Mesendoderm (in vitro differentiated cells): ENCODE results near the gene MAP7D1.

Source experiments
- DNase-seq: peaks from one replicate; pipeline ENCODE4 v3.0.0; 2013
- H2AK5ac ChIP-seq: 2 replicates; pipeline ENCODE4 v1.6.1; 2013; ENCODE audit warnings: low read length, inconsistent platforms
- H2BK120ac ChIP-seq: 2 replicates; pipeline ENCODE4 v1.6.1; 2013; ENCODE audit warnings: low read depth, mild to moderate bottlenecking, low read length, moderate library complexity, mixed read lengths
- H2BK15ac ChIP-seq: replicated peaks from 2 replicates; pipeline ENCODE4 v1.6.1; 2013; ENCODE audit warnings: low read depth, mild to moderate bottlenecking, moderate library complexity
- H2BK5ac ChIP-seq: 2 replicates; pipeline ENCODE4 v1.6.1; 2013; ENCODE audit warnings: low read length, inconsistent platforms
- H3K18ac ChIP-seq: 2 replicates; pipeline ENCODE4 v1.6.1; 2013; ENCODE audit warnings: mild to moderate bottlenecking, low read length, mixed read lengths
- H3K23ac ChIP-seq: one replicate; pipeline ENCODE4 v1.6.1; 2013; ENCODE audit warnings: low read length
- H3K27ac ChIP-seq: 2 replicates; pipeline ENCODE4 v1.5.1; 2013; ENCODE audit warnings: low read depth, mild to moderate bottlenecking, inconsistent platforms, low read length, moderate library complexity
- H3K27me3 ChIP-seq: 2 replicates; pipeline ENCODE4 v1.6.1; 2013; ENCODE audit warnings: low read length, control low read depth, mild to moderate bottlenecking, inconsistent platforms; ENCODE audit not compliant: insufficient read depth, poor library complexity
- H3K36me3 ChIP-seq: 2 replicates; pipeline ENCODE4 v1.6.1; 2013; ENCODE audit warnings: low read length, inconsistent platforms; ENCODE audit not compliant: control insufficient read depth, insufficient read depth
- H3K4ac ChIP-seq: one replicate; pipeline ENCODE4 v1.6.1; 2013; ENCODE audit warnings: low read depth, mild to moderate bottlenecking, low read length, moderate library complexity
- H3K4me1 ChIP-seq: 2 replicates; pipeline ENCODE4 v1.6.1; 2013; ENCODE audit warnings: low read depth, low read length, inconsistent platforms; ENCODE audit not compliant: control insufficient read depth
- H3K4me2 ChIP-seq: 2 replicates; pipeline ENCODE4 v1.6.1; 2013; ENCODE audit warnings: low read length
- H3K4me3 ChIP-seq: 2 replicates; pipeline ENCODE4 v1.5.1; 2013; ENCODE audit warnings: mild to moderate bottlenecking, low read length
- H3K56ac ChIP-seq: one replicate; pipeline ENCODE4 v1.6.1; 2013; ENCODE audit warnings: low read length
- H3K79me1 ChIP-seq: 2 replicates; pipeline ENCODE4 v1.6.1; 2013; ENCODE audit warnings: low read length, inconsistent platforms
- H3K79me2 ChIP-seq: 2 replicates; pipeline ENCODE4 v1.6.1; 2013; ENCODE audit warnings: mild to moderate bottlenecking, low read length; ENCODE audit not compliant: control insufficient read depth, insufficient read depth
- H3K9ac ChIP-seq: 2 replicates; pipeline ENCODE4 v1.6.1; 2013; ENCODE audit warnings: low read length, inconsistent platforms
- H4K5ac ChIP-seq: one replicate; pipeline ENCODE4 v1.6.1; 2013; ENCODE audit warnings: low read length
- H4K8ac ChIP-seq: one replicate; pipeline ENCODE4 v1.6.1; 2013; ENCODE audit warnings: low read depth, mild to moderate bottlenecking, control low read depth, low read length, moderate library complexity
- WGBS: extraction: QIAGEN DNeasy Blood & Tissue Kit; methylation state at CpG from one replicate; pipeline ENCODE4 v1.1.7; 2013; ENCODE audit warnings: low lambda C conversion rate, missing lambda C conversion rate; ENCODE audit not compliant: insufficient coverage; ENCODE audit errors: extremely low coverage; 5-methylcytosine and 5-hydroxymethylcytosine counted together

The MAP7D1 gene

GRCh38 chr1:36176106-36176949 lies 20.4 kb downstream of the MAP7D1 start:
- Histone ChIP-seq H3K4me3 (no peak overlapping the region), H2BK120ac (no peak overlapping the region), H3K18ac (no peak overlapping the region), H3K4me1 (peaks cover 6% of the 10 kb centered on the region), H3K4ac (no peak overlapping the region), H3K36me3 (peaks cover 22% of the 10 kb centered on the region), H3K79me2 (no peaks in the 10 kb centered on the region), H4K5ac (no peak overlapping the region), H3K4me2 (no peak overlapping the region), H3K27me3 (no peaks in the 10 kb centered on the region), H4K8ac (no peak overlapping the region), H3K79me1 (peaks cover 2% of the 10 kb centered on the region), H3K9ac (peak overlapping the region; percentile 50), H3K56ac (peak overlapping the region; percentile 76), H2BK5ac (no peak overlapping the region), H2AK5ac (no peak overlapping the region), H3K23ac (peak overlapping the region; percentile 90), H2BK15ac (no peak overlapping the region), H3K27ac (no peak overlapping the region)
- DNase-seq, result peak; percentile 77
- no CpG with 5 or more reads among the region's 76 CpGs for WGBS

GRCh38 chr1:36177589-36178431 lies 21.9 kb downstream of the MAP7D1 start:
- H3K4me1 ChIP-seq, result peaks cover 6% of the 10 kb centered on the region
- H3K79me2 ChIP-seq, result no peaks in the 10 kb centered on the region
- DNase-seq, result peak; percentile 59
- no peak overlapping the region for H3K4me2 ChIP-seq
- H3K27me3 ChIP-seq, result no peaks in the 10 kb centered on the region
- H3K56ac ChIP-seq, result peak overlapping the region; percentile 52
- WGBS, result no CpG with 5 or more reads among the region's 33 CpGs
- H3K4ac ChIP-seq, result no peak overlapping the region
- no peak overlapping the region for H2BK5ac ChIP-seq
- H3K18ac ChIP-seq, result peak overlapping the region; percentile 41
- no peak overlapping the region for H3K23ac ChIP-seq
- H3K36me3 ChIP-seq, result peaks cover 13% of the 10 kb centered on the region
- H2AK5ac ChIP-seq, result no peak overlapping the region
- H2BK120ac ChIP-seq, result no peak overlapping the region
- H3K9ac ChIP-seq, result peak overlapping the region; percentile 67
- H2BK15ac ChIP-seq, result no peak overlapping the region
- no peak overlapping the region for H4K5ac ChIP-seq
- no peak overlapping the region for H4K8ac ChIP-seq
- H3K4me3 ChIP-seq, result no peak overlapping the region
- peaks cover 2% of the 10 kb centered on the region for H3K79me1 ChIP-seq
- H3K27ac ChIP-seq, result peak overlapping the region; percentile 63

- Histone ChIP-seq H3K36me3 (peaks cover 11% of the 10 kb centered on the region), H2BK5ac (peak overlapping the region; percentile 21), H3K56ac (peak overlapping the region; percentile 52), H2BK120ac (no peak overlapping the region), H3K4me2 (peak overlapping the region; percentile 19), H3K79me2 (no peaks in the 10 kb centered on the region), H3K27ac (peak overlapping the region; percentile 63), H3K9ac (peak overlapping the region; percentile 67), H3K27me3 (no peaks in the 10 kb centered on the region), H3K4me3 (no peak overlapping the region), H2AK5ac (no peak overlapping the region), H3K4ac (no peak overlapping the region), H2BK15ac (no peak overlapping the region), H3K79me1 (peaks cover 2% of the 10 kb centered on the region), H3K23ac (no peak overlapping the region), H3K18ac (peak overlapping the region; percentile 41), H4K8ac (no peak overlapping the region), H3K4me1 (peaks cover 6% of the 10 kb centered on the region), H4K5ac (no peak overlapping the region)
- no CpG with 5 or more reads among the region's 62 CpGs for WGBS
- peak; percentile 97 for DNase-seq
These were observed 22.7 kb downstream of the MAP7D1 start for GRCh38 chr1:36178471-36179219.

GRCh38 chr1:36179220-36179600 lies 23.2 kb downstream of the MAP7D1 start:
- no peak overlapping the region for H3K4me2 ChIP-seq
- H3K4ac ChIP-seq, result no peak overlapping the region
- no peak overlapping the region for H2AK5ac ChIP-seq
- no peak overlapping the region for H3K4me3 ChIP-seq
- H3K9ac ChIP-seq, result peak overlapping the region; percentile 10
- H2BK5ac ChIP-seq, result no peak overlapping the region
- no peaks in the 10 kb centered on the region for H3K79me2 ChIP-seq
- H3K27me3 ChIP-seq, result no peaks in the 10 kb centered on the region
- H3K23ac ChIP-seq, result no peak overlapping the region
- no peak overlapping the region for H2BK120ac ChIP-seq
- peaks cover 2% of the 10 kb centered on the region for H3K79me1 ChIP-seq
- WGBS, result no CpG with 5 or more reads among the region's 19 CpGs
- no peak overlapping the region for H3K27ac ChIP-seq
- H4K8ac ChIP-seq, result no peak overlapping the region
- H2BK15ac ChIP-seq, result no peak overlapping the region
- peak overlapping the region; percentile 2 for H3K56ac ChIP-seq
- H3K18ac ChIP-seq, result no peak overlapping the region
- H4K5ac ChIP-seq, result no peak overlapping the region
- peaks cover 6% of the 10 kb centered on the region for H3K4me1 ChIP-seq
- DNase-seq, result no peak
- H3K36me3 ChIP-seq, result peaks cover 10% of the 10 kb centered on the region

DNA sequence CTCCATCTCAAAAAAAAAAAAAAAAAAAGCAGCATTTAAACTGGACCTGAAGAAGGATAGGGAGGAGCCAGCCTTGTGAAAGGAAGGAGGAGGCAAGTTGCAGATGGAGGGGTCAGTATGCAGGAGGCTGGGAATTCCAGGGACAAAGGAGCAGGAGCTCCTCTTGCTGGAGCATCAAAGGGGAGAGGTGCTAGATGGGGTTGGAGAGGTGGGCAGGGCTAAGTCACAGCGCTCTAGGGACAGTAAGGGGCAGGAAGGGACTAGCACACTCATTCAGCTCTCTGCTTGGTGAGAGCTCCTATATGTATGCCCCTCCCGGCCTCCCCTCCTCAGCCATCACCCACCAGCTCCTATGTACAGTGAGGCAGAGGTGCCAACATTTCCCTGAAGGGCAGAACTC lies 26.8 kb downstream of the MAP7D1 start:
- no peak overlapping the region for H2AK5ac ChIP-seq
- no peak overlapping the region for H2BK120ac ChIP-seq
- H3K27me3 ChIP-seq, result no peaks in the 10 kb centered on the region
- H3K79me2 ChIP-seq, result no peaks in the 10 kb centered on the region
- no peak overlapping the region for H4K8ac ChIP-seq
- no peak overlapping the region for H2BK15ac ChIP-seq
- peaks cover 9% of the 10 kb centered on the region for H3K36me3 ChIP-seq
- no CpG with 5 or more reads among the region's 2 CpGs for WGBS
- H3K56ac ChIP-seq, result no peak overlapping the region
- no peak overlapping the region for H3K9ac ChIP-seq
- H3K4me2 ChIP-seq, result no peak overlapping the region
- no peak overlapping the region for H3K18ac ChIP-seq
- H3K27ac ChIP-seq, result no peak overlapping the region
- peaks cover 2% of the 10 kb centered on the region for H3K79me1 ChIP-seq
- peak; percentile 57 for DNase-seq
- H2BK5ac ChIP-seq, result no peak overlapping the region
- no peak overlapping the region for H3K4me3 ChIP-seq
- no peaks in the 10 kb centered on the region for H3K4me1 ChIP-seq
- H3K4ac ChIP-seq, result no peak overlapping the region
- no peak overlapping the region for H4K5ac ChIP-seq
- H3K23ac ChIP-seq, result no peak overlapping the region
